Stimulated activated CD4-positive, alpha-beta T cell treated with anti-CD3 and anti-CD28 coated beads, Interleukin-2, amount 100 ng/mL, for 24 hours (primary cell): ENCODE measurements around the gene ABCA6.
"Not testable (repeated sequence)": the region's sequence is repeated elsewhere in the genome, so short reads cannot be mapped to it uniquely, and the experiment has no call there.

ENCODE experiments used
- DNase-seq, 2 donors: peaks; one replicate each; pipeline ENCODE4 v3.0.0-alpha.2; 2020

The ABCA6 gene

GRCh38 chr17:69130627-69131296 is 10.9 kb downstream of the ABCA6 start:
- DNase-seq, result no peak

- DNase-seq, result no peak
These were observed 18.1 kb downstream of the ABCA6 start for GRCh38 chr17:69123626-69124025.

GRCh38 chr17:69122065-69122464 is 19.6 kb downstream of the ABCA6 start:
- no peak for DNase-seq

GRCh38 chr17:69117855-69118784 is 23.6 kb downstream of the ABCA6 start:
- no peak for DNase-seq

GRCh38 chr17:69111794-69112193 is 29.9 kb downstream of the ABCA6 start:
- DNase-seq, result no peak

- no peak for DNase-seq
These were observed 35.6 kb downstream of the ABCA6 start for GRCh38 chr17:69105907-69106730.

- DNase-seq, result no peak
These were observed 38.0 kb downstream of the ABCA6 start for GRCh38 chr17:69103557-69104233.

GRCh38 chr17:69098625-69099024 is 43.1 kb downstream of the ABCA6 start:
- DNase-seq, result no peak

- DNase-seq, result no peak
These were observed 45.2 kb downstream of the ABCA6 start for GRCh38 chr17:69096541-69096940.

GRCh38 chr17:69093995-69094394 is 47.7 kb downstream of the ABCA6 start:
- DNase-seq, result no peak

- DNase-seq, result no peak
These were observed 48.4 kb downstream of the ABCA6 start for GRCh38 chr17:69093279-69093789.

GRCh38 chr17:69090365-69090764 is 51.3 kb downstream of the ABCA6 start:
- no peak for DNase-seq

GRCh38 chr17:69088643-69089200 is 53.0 kb downstream of the ABCA6 start:
- DNase-seq, result no peak

- no peak for DNase-seq
These were observed 55.1 kb downstream of the ABCA6 start for GRCh38 chr17:69086641-69087040.

GRCh38 chr17:69084911-69085310 is 56.8 kb downstream of the ABCA6 start:
- DNase-seq, result no peak

GRCh38 chr17:69082696-69083095 is 59.0 kb downstream of the ABCA6 start:
- DNase-seq, result no peak

GRCh38 chr17:69078864-69079263 is 62.8 kb downstream of the ABCA6 start:
- no peak for DNase-seq

- DNase-seq, result no peak
These were observed 65.9 kb downstream of the ABCA6 start for GRCh38 chr17:69075823-69076222.

- DNase-seq, result not testable (repeated sequence)
These were observed 68.3 kb downstream of the ABCA6 start for GRCh38 chr17:69073392-69073791.

- not testable (repeated sequence) for DNase-seq
These were observed 68.9 kb downstream of the ABCA6 start for GRCh38 chr17:69072803-69073256.

GRCh38 chr17:69071233-69071586 is 70.5 kb downstream of the ABCA6 start:
- not testable (repeated sequence) for DNase-seq
